ENCODE data around the gene LBP.

LBP gene

GRCh38 chr20:38414769-38415450 is 68.6 kb downstream of the LBP start:
- TF ChIP-seq CTCF (IDR thresholded peaks at IDR 0.05; ENCODE audit: low read depth, low read length, missing control alignments) = no peak
- H3K4me3 ChIP-seq (replicated peaks; ENCODE audit: low read depth, low read length) = no peak overlapping the region
- DNase-seq (ENCODE audit: extremely low read depth, low read depth) = no peak

- H3K4me3 ChIP-seq (replicated peaks; ENCODE audit: low read depth, low read length) = no peak overlapping the region
- TF ChIP-seq CTCF (IDR thresholded peaks at IDR 0.05; ENCODE audit: low read depth, low read length, missing control alignments) = no peak
- DNase-seq (ENCODE audit: extremely low read depth, low read depth) = no peak
These were observed 72.4 kb downstream of the LBP start for GRCh38 chr20:38418509-38419204.

- H3K4me3 ChIP-seq (replicated peaks; ENCODE audit: low read depth, low read length) = no peak overlapping the region
- TF ChIP-seq CTCF (IDR thresholded peaks at IDR 0.05; ENCODE audit: low read depth, low read length, missing control alignments) = no peak
- DNase-seq (ENCODE audit: extremely low read depth, low read depth) = no peak
These were observed 74.3 kb downstream of the LBP start for GRCh38 chr20:38420388-38421085.

- TF ChIP-seq CTCF (IDR thresholded peaks at IDR 0.05; ENCODE audit: low read depth, low read length, missing control alignments) = no peak
- H3K4me3 ChIP-seq (replicated peaks; ENCODE audit: low read depth, low read length) = no peak overlapping the region
- DNase-seq (ENCODE audit: extremely low read depth, low read depth) = no peak
These were observed 75.6 kb downstream of the LBP start for GRCh38 chr20:38421915-38422314.

GRCh38 chr20:38423541-38423940 is 77.3 kb downstream of the LBP start:
- TF ChIP-seq CTCF (IDR thresholded peaks at IDR 0.05; ENCODE audit: low read depth, low read length, missing control alignments) = no peak
- no peak for DNase-seq (ENCODE audit: extremely low read depth, low read depth)
- H3K4me3 ChIP-seq (replicated peaks; ENCODE audit: low read depth, low read length) = no peak overlapping the region

GRCh38 chr20:38424401-38424800 is 78.1 kb downstream of the LBP start:
- no peak for TF ChIP-seq CTCF (IDR thresholded peaks at IDR 0.05; ENCODE audit: low read depth, low read length, missing control alignments)
- no peak for DNase-seq (ENCODE audit: extremely low read depth, low read depth)
- H3K4me3 ChIP-seq (replicated peaks; ENCODE audit: low read depth, low read length) = no peak overlapping the region

All from HFF-Myc (cell line).